Fibroblast of lung (primary cell): ENCODE measurements around the gene OIT3. TPM values are rescaled to one million over a fixed set of nuclear protein-coding genes. Genes with fewer than 3 reads are reported as not detected.

Experiments
- DNase-seq, 2 donors: peaks; one replicate each; pipeline versions ENCODE4 v3.0.0 to v3.0.0-alpha.2; 2010; ENCODE audit warnings: low read depth in 2 of 2
- H2AFZ ChIP-seq: 2 replicates; pipeline ENCODE4 v1.5.1; 2012; ENCODE audit warnings: low read length, control low read depth, inconsistent platforms
- H3K27ac ChIP-seq: 2 replicates; pipeline ENCODE4 v1.5.1; 2011; ENCODE audit warnings: low read length, control low read depth; ENCODE audit not compliant: insufficient read depth
- H3K27me3 ChIP-seq: 2 replicates; pipeline ENCODE4 v1.5.1; 2011; ENCODE audit warnings: mild to moderate bottlenecking, low read length; ENCODE audit not compliant: control insufficient read depth, insufficient read depth
- H3K36me3 ChIP-seq: 2 replicates; pipeline ENCODE4 v1.5.1; 2011; ENCODE audit warnings: low read length; ENCODE audit not compliant: control insufficient read depth, insufficient read depth
- H3K4me1 ChIP-seq: 2 replicates; pipeline ENCODE4 v1.5.1; 2011; ENCODE audit warnings: low read length; ENCODE audit not compliant: control insufficient read depth, insufficient read depth; ENCODE audit errors: extremely low read depth
- H3K4me2 ChIP-seq: 2 replicates; pipeline ENCODE4 v1.5.1; 2011; ENCODE audit warnings: low read length, control low read depth; ENCODE audit not compliant: insufficient read depth; ENCODE audit errors: extremely low read depth
- H3K4me3 ChIP-seq, 4 experiments: fragments of 200-600 bp in 1 of 4; sonication (generic) in 1 of 4; replicated peaks in 1 of 4; 2 replicates each; pipeline ENCODE4 v1.5.1; 2011 to 2016; ENCODE audit warnings: low read length in 4 of 4, low read depth in 3 of 4, mild to moderate bottlenecking in 3 of 4, control low read depth in 2 of 4, inconsistent platforms in 1 of 4, mixed read lengths in 1 of 4; ENCODE audit not compliant: insufficient read depth in 1 of 4; ENCODE audit errors: control extremely low read depth in 1 of 4
- H3K79me2 ChIP-seq: 2 replicates; pipeline ENCODE4 v1.5.1; 2012; ENCODE audit warnings: mild to moderate bottlenecking, low read length, inconsistent platforms; ENCODE audit not compliant: control insufficient read depth, insufficient read depth
- H3K9ac ChIP-seq: 2 replicates; pipeline ENCODE4 v1.5.1; 2011; ENCODE audit warnings: mild to moderate bottlenecking, low read length, control low read depth; ENCODE audit not compliant: insufficient read depth
- H3K9me3 ChIP-seq: 2 replicates; pipeline ENCODE4 v1.5.1; 2012; ENCODE audit warnings: low read depth, low read length; ENCODE audit not compliant: control insufficient read depth, insufficient read depth
- H4K20me1 ChIP-seq: 2 replicates; pipeline ENCODE4 v1.5.1; 2011; ENCODE audit warnings: low read length; ENCODE audit not compliant: control insufficient read depth, insufficient read depth; ENCODE audit errors: extremely low read depth
- EZH2 ChIP-seq: IDR thresholded peaks from 2 replicates; pipeline ENCODE4 v1.5.1; 2012; ENCODE audit warnings: low read length, control low read depth, mild to moderate bottlenecking; ENCODE audit errors: missing control alignments
- polyA plus RNA-seq, 2 donors: library from polyadenylated mRNA; depleted of rRNA in 1 of 2; stranded (reverse) in 1 of 2; unstranded in 1 of 2; fragments of >200 nt; gene quantifications; 2 replicates each; pipeline ENCODE4 v1.2.1, GENCODE V29; 2011 to 2012; ENCODE audit warnings: missing spikeins in 1 of 2
- total RNA-seq: library from RNA; depleted of rRNA; stranded (reverse); fragments of >200 nt; gene quantifications from 2 replicates; pipeline ENCODE4 v1.2.1, GENCODE V29; 2014
- TF ChIP-seq, protein P1 (sequence below), 2 donors: IDR thresholded peaks in 1 of 2; conservative IDR thresholded peaks in 1 of 2; 1 replicate in 1 of 2; 2 replicates in 1 of 2; pipeline ENCODE4 v1.5.1; 2011 to 2012; ENCODE audit warnings: low read length in 2 of 2, control low read depth in 1 of 2, inconsistent platforms in 1 of 2, low read depth in 1 of 2, mild to moderate bottlenecking in 1 of 2

Gene OIT3
- total and polyA plus RNA-seq, 2 donors (not counting 1 experiment from before 2014, with no cell fraction given): under 0.01 to 0.02 TPM

DNA sequence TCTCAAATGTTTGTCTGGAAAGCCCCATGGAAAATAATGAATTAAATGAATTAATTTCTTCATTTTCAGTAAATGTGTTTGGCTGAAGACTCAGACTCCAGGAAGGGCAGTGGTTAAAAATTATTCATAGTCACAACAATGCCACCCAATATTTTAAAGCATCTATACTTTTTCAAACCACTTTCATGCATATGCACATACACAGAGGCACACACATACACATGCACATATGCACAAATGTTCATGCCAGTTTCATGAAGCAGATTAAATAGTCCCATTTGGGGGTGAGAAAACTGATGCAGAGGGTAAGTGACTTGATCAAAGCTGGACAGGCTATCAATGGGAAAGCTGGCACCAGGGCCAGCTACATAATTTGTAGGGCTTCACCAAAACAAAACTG is 62.5 kb downstream of the OIT3 start:
- DNase-seq: no peak
- H2AFZ ChIP-seq: no peak overlapping the region
- no peak for TF ChIP-seq EZH2
- TF ChIP-seq, protein P1, sequence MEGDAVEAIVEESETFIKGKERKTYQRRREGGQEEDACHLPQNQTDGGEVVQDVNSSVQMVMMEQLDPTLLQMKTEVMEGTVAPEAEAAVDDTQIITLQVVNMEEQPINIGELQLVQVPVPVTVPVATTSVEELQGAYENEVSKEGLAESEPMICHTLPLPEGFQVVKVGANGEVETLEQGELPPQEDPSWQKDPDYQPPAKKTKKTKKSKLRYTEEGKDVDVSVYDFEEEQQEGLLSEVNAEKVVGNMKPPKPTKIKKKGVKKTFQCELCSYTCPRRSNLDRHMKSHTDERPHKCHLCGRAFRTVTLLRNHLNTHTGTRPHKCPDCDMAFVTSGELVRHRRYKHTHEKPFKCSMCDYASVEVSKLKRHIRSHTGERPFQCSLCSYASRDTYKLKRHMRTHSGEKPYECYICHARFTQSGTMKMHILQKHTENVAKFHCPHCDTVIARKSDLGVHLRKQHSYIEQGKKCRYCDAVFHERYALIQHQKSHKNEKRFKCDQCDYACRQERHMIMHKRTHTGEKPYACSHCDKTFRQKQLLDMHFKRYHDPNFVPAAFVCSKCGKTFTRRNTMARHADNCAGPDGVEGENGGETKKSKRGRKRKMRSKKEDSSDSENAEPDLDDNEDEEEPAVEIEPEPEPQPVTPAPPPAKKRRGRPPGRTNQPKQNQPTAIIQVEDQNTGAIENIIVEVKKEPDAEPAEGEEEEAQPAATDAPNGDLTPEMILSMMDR (conservative IDR thresholded peaks at IDR 0.05 in 1 of 2, IDR thresholded peaks at IDR 0.05 in 1 of 2; ENCODE audit: low read depth in 1 of 2, low read length in 2 of 2): no peak
- H3K27me3 ChIP-seq: peaks cover 8% of the 10 kb centered on the region
- no peak overlapping the region for H3K27ac ChIP-seq
- no peaks in the 10 kb centered on the region for H3K9me3 ChIP-seq
- H3K36me3 ChIP-seq: no peaks in the 10 kb centered on the region
- no peaks in the 10 kb centered on the region for H4K20me1 ChIP-seq
- no peaks in the 10 kb centered on the region for H3K79me2 ChIP-seq
- no peak overlapping the region for H3K9ac ChIP-seq
- no peak overlapping the region for H3K4me2 ChIP-seq
- no peaks in the 10 kb centered on the region for H3K4me1 ChIP-seq
- no peak overlapping the region for H3K4me3 ChIP-seq

DNA sequence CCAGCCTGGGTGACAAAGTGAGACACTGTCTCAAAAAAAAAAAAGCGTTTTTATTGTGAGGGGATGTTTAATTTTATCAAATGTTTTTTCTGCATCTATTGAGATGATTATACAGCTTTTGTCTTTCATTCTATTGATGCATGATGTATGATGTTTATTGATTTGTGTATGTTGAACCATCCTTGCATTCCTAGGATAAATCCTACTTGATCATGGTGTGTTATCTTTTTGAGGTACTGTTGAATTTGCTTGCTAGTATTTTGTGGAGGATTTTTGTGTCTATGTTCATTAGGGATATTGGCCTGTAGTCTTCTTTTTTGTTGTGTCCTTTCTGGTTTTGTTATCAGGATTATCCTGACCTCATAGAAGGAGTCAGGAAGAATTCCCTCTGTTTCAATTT is 83.3 kb downstream of the OIT3 start:
- H3K27ac ChIP-seq: no peak overlapping the region
- no peak overlapping the region for H3K9ac ChIP-seq
- no peaks in the 10 kb centered on the region for H3K9me3 ChIP-seq
- DNase-seq: no peak
- H4K20me1 ChIP-seq: no peaks in the 10 kb centered on the region
- H3K4me2 ChIP-seq: no peak overlapping the region
- TF ChIP-seq EZH2: no peak
- TF ChIP-seq, protein P1 (conservative IDR thresholded peaks at IDR 0.05 in 1 of 2, IDR thresholded peaks at IDR 0.05 in 1 of 2; ENCODE audit: low read depth in 1 of 2, low read length in 2 of 2): no peak
- no peaks in the 10 kb centered on the region for H3K27me3 ChIP-seq
- no peaks in the 10 kb centered on the region for H3K79me2 ChIP-seq
- H3K4me1 ChIP-seq: no peaks in the 10 kb centered on the region
- no peak overlapping the region for H3K4me3 ChIP-seq
- H2AFZ ChIP-seq: no peak overlapping the region
- no peaks in the 10 kb centered on the region for H3K36me3 ChIP-seq

DNA sequence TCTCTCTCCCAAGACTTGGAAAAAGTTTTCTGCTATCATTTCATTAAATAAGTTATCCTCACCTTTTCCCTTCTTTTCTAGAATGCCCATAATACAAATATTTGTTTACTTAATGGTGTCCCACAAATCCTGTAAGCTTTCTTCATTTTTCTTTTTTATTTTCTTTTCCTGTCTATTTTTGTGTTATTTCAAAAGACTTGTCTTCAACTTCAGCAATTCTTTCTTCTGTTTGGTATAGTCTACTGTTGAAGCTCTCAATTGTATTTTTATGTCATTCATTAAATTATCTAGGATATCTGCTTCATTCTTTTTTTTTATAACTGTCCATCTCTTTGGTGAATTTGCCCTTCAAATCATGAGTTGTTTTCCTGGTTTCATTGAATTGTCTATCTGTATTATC is 86.2 kb downstream of the OIT3 start:
- Histone ChIP-seq H3K4me2 (no peak overlapping the region), H3K4me3 (no peak overlapping the region), H3K4me1 (no peaks in the 10 kb centered on the region), H3K9me3 (no peaks in the 10 kb centered on the region), H3K9ac (no peak overlapping the region), H3K36me3 (no peaks in the 10 kb centered on the region), H2AFZ (no peak overlapping the region), H4K20me1 (no peaks in the 10 kb centered on the region), H3K79me2 (no peaks in the 10 kb centered on the region), H3K27me3 (no peaks in the 10 kb centered on the region), H3K27ac (no peak overlapping the region)
- TF ChIP-seq, protein P1 (conservative IDR thresholded peaks at IDR 0.05 in 1 of 2, IDR thresholded peaks at IDR 0.05 in 1 of 2; ENCODE audit: low read depth in 1 of 2, low read length in 2 of 2): no peak
- TF ChIP-seq EZH2: no peak
- no peak for DNase-seq
